22Rv1 (cell line): ENCODE measurements around the gene KIF6.

Source experiments
- H3K27ac ChIP-seq: fragments of 450-650 bp; 2 replicates; pipeline ENCODE4 v1.5.1; 2017
- ZFX ChIP-seq: fragments of 450-650 bp; IDR thresholded peaks from 2 replicates; pipeline ENCODE4 v1.6.1; 2017; ENCODE audit warnings: antibody characterized with exemption, borderline replicate concordance
- TF ChIP-seq, protein P1 (sequence below): fragments of 450-650 bp; IDR thresholded peaks from 2 replicates; pipeline ENCODE4 v1.5.1; 2017; ENCODE audit warnings: mild to moderate bottlenecking

KIF6 gene

GRCh38 chr6:39615622-39616021 is 109.6 kb downstream of the KIF6 start:
- TF ChIP-seq, protein P1, sequence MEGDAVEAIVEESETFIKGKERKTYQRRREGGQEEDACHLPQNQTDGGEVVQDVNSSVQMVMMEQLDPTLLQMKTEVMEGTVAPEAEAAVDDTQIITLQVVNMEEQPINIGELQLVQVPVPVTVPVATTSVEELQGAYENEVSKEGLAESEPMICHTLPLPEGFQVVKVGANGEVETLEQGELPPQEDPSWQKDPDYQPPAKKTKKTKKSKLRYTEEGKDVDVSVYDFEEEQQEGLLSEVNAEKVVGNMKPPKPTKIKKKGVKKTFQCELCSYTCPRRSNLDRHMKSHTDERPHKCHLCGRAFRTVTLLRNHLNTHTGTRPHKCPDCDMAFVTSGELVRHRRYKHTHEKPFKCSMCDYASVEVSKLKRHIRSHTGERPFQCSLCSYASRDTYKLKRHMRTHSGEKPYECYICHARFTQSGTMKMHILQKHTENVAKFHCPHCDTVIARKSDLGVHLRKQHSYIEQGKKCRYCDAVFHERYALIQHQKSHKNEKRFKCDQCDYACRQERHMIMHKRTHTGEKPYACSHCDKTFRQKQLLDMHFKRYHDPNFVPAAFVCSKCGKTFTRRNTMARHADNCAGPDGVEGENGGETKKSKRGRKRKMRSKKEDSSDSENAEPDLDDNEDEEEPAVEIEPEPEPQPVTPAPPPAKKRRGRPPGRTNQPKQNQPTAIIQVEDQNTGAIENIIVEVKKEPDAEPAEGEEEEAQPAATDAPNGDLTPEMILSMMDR: no peak
- TF ChIP-seq ZFX: no peak
- H3K27ac ChIP-seq: no peak overlapping the region

DNA sequence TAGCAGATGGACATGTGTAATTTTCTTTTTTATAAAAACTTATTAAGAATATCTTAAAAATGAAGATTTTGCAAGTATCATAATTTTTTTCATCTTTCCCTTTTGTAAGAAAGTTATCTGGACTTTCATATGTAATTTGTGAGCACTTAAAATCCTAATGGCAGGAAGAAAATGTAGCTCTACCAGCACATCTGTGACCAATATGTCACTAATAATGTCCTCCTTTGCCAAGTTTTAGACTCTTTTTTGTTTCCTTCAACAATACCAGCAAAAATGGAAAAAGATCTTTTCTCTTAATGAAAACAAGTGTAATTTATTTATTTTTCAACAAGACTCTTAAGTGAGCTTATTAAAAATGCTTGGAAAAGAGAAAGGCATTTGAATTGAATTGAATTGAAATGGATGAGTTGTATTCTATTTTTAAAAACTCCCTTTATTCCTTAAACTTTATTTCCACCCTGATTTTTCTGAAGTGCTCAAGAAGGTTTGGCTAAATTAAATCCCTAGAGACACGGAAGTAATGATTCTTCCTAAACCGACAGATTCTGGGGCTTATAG is 110.7 kb downstream of the KIF6 start:
- no peak for TF ChIP-seq ZFX
- TF ChIP-seq, protein P1: no peak
- H3K27ac ChIP-seq: no peak overlapping the region

GRCh38 chr6:39610221-39610620 is 115.0 kb downstream of the KIF6 start:
- no peak for TF ChIP-seq ZFX
- TF ChIP-seq, protein P1: no peak
- H3K27ac ChIP-seq: no peak overlapping the region

DNA sequence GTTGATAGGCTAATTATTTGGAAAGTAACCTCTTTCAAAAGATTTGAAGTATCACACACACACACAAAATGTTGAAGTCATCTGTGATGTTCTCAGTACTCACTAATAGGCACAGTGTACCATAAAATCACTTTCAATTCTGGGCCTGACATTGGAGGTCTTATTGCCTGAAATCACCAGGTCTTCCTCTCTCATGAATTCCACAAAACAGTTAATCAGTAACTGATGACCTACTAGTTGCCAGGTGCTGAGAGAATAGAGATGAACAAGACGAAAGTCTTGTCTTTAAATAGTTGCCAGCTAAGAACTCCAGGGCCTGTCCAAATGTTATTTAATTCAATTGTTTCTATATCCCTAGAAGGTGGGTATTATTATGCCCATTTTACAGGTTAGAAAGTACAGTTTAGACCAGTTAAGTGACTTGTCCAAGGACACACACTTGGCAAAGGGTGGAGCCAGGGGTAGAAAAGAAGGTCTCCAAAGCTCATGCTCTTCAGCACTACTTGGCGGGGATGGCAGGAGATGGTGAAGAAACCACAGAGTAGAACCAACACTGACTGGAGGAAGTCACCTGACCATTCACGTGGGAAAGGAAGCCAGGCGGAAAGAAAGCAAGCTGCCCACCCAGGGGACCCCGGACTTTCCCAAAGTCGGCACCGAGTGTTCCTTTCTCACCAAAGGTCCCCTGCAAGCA is 116.4 kb downstream of the KIF6 start:
- TF ChIP-seq, protein P1: no peak
- no peak for TF ChIP-seq ZFX
- no peak overlapping the region for H3K27ac ChIP-seq

- H3K27ac ChIP-seq: no peak overlapping the region
- TF ChIP-seq ZFX: no peak
- TF ChIP-seq, protein P1: no peak
These were observed 122.3 kb downstream of the KIF6 start for GRCh38 chr6:39602601-39603519.

GRCh38 chr6:39599973-39600372 is 125.2 kb downstream of the KIF6 start:
- TF ChIP-seq, protein P1: no peak
- no peak for TF ChIP-seq ZFX
- no peak overlapping the region for H3K27ac ChIP-seq
